HCT116 (cell line): ENCODE data around the gene SLC10A3. TPM values are rescaled to one million over a fixed set of nuclear protein-coding genes. Genes with fewer than 3 reads are reported as not detected.

ENCODE experiments used
- ATAC-seq: fragments of 200-7000 bp; cut with Tn5 transposase; 2 replicates; pipeline ENCODE4 v1.9.1; 2020; ENCODE audit warnings: mild to moderate bottlenecking, moderate library complexity
- BruUV-seq: library from RNA; stranded (reverse); fragments of 400-500 nt; replicated peaks from 2 replicates; lab custom pipeline; 2021; lab: Mats Ljungman, UMichigan
- CTCF ChIA-PET: fragments of 300-600 bp; sonication (Branson Sonifier 250); formaldehyde crosslinking; loops from one replicate; lab custom pipeline; 2021; ENCODE audit warnings: antibody characterized with exemption; lab: Charles Lee
- POLR2A ChIA-PET: fragments of 300-600, 350-600 bp; sonication (Branson Sonifier 250); formaldehyde crosslinking; loops from one replicate; lab custom pipeline; 2021; ENCODE audit warnings: antibody characterized with exemption; lab: Charles Lee
- RAD21 ChIA-PET, 2 experiments: fragments of 300-600 bp; sonication (Branson Sonifier 250); formaldehyde crosslinking; loops; one replicate each; lab custom pipeline; 2023; ENCODE audit warnings: low total read pairs in 2 of 2; ENCODE audit not compliant: uncharacterized antibody in 2 of 2, unreplicated experiment in 2 of 2, low non-redundant PET in 1 of 2; lab: Charles Lee
- DNase-seq: peaks from one replicate; pipeline ENCODE4 v3.0.0-alpha.2; 2010; ENCODE audit warnings: low read depth, low spot score
- H2AFZ ChIP-seq: fragments of 200-600 bp; shearing (Covaris generic), sonication (generic); 2 replicates; pipeline ENCODE4 v1.6.1; 2017; ENCODE audit warnings: low read depth, mixed run types, mixed read lengths, antibody characterized with exemption, low read length; ENCODE audit not compliant: poor library complexity, severe bottlenecking
- H3K27ac ChIP-seq: 2 replicates; pipeline ENCODE4 v1.5.1; 2012; ENCODE audit warnings: low read depth, low read length
- H3K27me3 ChIP-seq: fragments of 200-600 bp; sonication (generic); 2 replicates; pipeline ENCODE4 v1.6.1; 2016; ENCODE audit warnings: mixed run types, low read length, mixed read lengths; ENCODE audit not compliant: insufficient read depth
- H3K36me3 ChIP-seq, 2 experiments: fragments of 200-500 bp in 1 of 2; fragments of 200-600 bp in 1 of 2; sonication (Bioruptor generic) in 1 of 2; sonication (generic) in 1 of 2; 2 replicates each; pipeline versions ENCODE4 v1.5.1 to v1.6.1; 2014 to 2016; ENCODE audit warnings: low read length in 2 of 2, inconsistent platforms in 1 of 2, mixed read lengths in 1 of 2, mixed run types in 1 of 2; ENCODE audit not compliant: insufficient read depth in 2 of 2, control insufficient read depth in 1 of 2
- H3K4me1 ChIP-seq, 2 experiments: fragments of 200-600 bp in 1 of 2; sonication (generic) in 1 of 2; 2 replicates each; pipeline versions ENCODE4 v1.5.1 to v1.6.1; 2012 to 2017; ENCODE audit warnings: low read length in 2 of 2, inconsistent platforms in 1 of 2, mild to moderate bottlenecking in 1 of 2, mixed read lengths in 1 of 2, mixed run types in 1 of 2, moderate library complexity in 1 of 2; ENCODE audit not compliant: insufficient read depth in 2 of 2, control insufficient read depth in 1 of 2
- H3K4me2 ChIP-seq: fragments of 200-600 bp; sonication (generic); 2 replicates; pipeline ENCODE4 v1.6.1; 2017; ENCODE audit warnings: mixed run types, low read length, mixed read lengths
- H3K4me3 ChIP-seq, 2 experiments: fragments of 200-600 bp in 1 of 2; sonication (generic) in 1 of 2; replicated peaks in 1 of 2; 2 replicates each; pipeline ENCODE4 v1.5.1; 2011 to 2016; ENCODE audit warnings: low read length in 2 of 2, control low read depth in 1 of 2, low read depth in 1 of 2, mild to moderate bottlenecking in 1 of 2, mixed read lengths in 1 of 2, mixed run types in 1 of 2
- H3K79me2 ChIP-seq: fragments of 200-600 bp; sonication (generic); 2 replicates; pipeline ENCODE4 v1.6.1; 2017; ENCODE audit warnings: mild to moderate bottlenecking, mixed run types, low read length, moderate library complexity, mixed read lengths; ENCODE audit not compliant: insufficient read depth
- H3K9ac ChIP-seq: fragments of 200-600 bp; sonication (generic); 2 replicates; pipeline ENCODE4 v1.6.1; 2016; ENCODE audit warnings: low read length, mixed read lengths
- H3K9me2 ChIP-seq: fragments of 200-600 bp; sonication (generic), shearing (Covaris generic); 2 replicates; pipeline ENCODE4 v1.6.1; 2017; ENCODE audit warnings: mixed run types, mild to moderate bottlenecking, moderate library complexity; ENCODE audit not compliant: insufficient read depth
- H3K9me3 ChIP-seq, 2 experiments: fragments of 200-500 bp in 1 of 2; fragments of 200-600 bp in 1 of 2; sonication (Bioruptor generic) in 1 of 2; sonication (generic) in 1 of 2; 2 replicates each; pipeline ENCODE4 v1.6.1; 2014 to 2017; ENCODE audit warnings: low read length in 2 of 2, mixed read lengths in 2 of 2, inconsistent platforms in 1 of 2, low read depth in 1 of 2, mild to moderate bottlenecking in 1 of 2, mixed run types in 1 of 2, moderate library complexity in 1 of 2; ENCODE audit not compliant: control insufficient read depth in 1 of 2, insufficient read depth in 1 of 2
- H4K20me1 ChIP-seq: fragments of 200-600 bp; sonication (generic), shearing (Covaris generic); 2 replicates; pipeline ENCODE4 v1.6.1; 2017; ENCODE audit warnings: mixed run types, mild to moderate bottlenecking, moderate library complexity; ENCODE audit not compliant: insufficient read depth
- CBX3 ChIP-seq: IDR thresholded peaks from 2 replicates; pipeline ENCODE4 v1.6.1; 2012; ENCODE audit warnings: low read depth
- CEBPB ChIP-seq: IDR thresholded peaks from 2 replicates; pipeline ENCODE4 v1.6.1; 2012; ENCODE audit warnings: low read depth
- EGR1 ChIP-seq: IDR thresholded peaks from 2 replicates; pipeline ENCODE4 v1.6.1; 2012; ENCODE audit warnings: low read depth
- FOSL1 ChIP-seq: IDR thresholded peaks from 2 replicates; pipeline ENCODE4 v1.6.1; 2012; ENCODE audit warnings: low read depth
- YY1 ChIP-seq: IDR thresholded peaks from 2 replicates; pipeline ENCODE4 v1.6.1; 2011; ENCODE audit warnings: low read length, low read depth, moderate library complexity, mild to moderate bottlenecking; ENCODE audit not compliant: insufficient replicate concordance; ENCODE audit errors: extremely low read depth
- ZFX ChIP-seq: fragments of 450-650 bp; IDR thresholded peaks from 2 replicates; pipeline ENCODE4 v1.6.1; 2017
- ZNF274 ChIP-seq: fragments of 200-500 bp; sonication (Bioruptor generic); IDR thresholded peaks from 2 replicates; pipeline ENCODE4 v1.6.1; 2014; ENCODE audit warnings: mild to moderate bottlenecking, low read depth, low read length, inconsistent platforms
- intact Hi-C: fragments of 100-400 bp; cut with micrococcal nuclease; formaldehyde crosslinking; loops from 2 replicates; pipeline ENCODE4 v1.10.0; 2022
- total RNA-seq: library from RNA; stranded (reverse); gene quantifications from one replicate; pipeline ENCODE4 v1.2.1, GENCODE V29; 2021; ENCODE audit not compliant: unreplicated experiment
- TF ChIP-seq, protein P1 (sequence below): IDR thresholded peaks from 2 replicates; pipeline ENCODE4 v1.6.1; 2011; ENCODE audit warnings: mild to moderate bottlenecking, low read length, moderate library complexity; ENCODE audit not compliant: insufficient replicate concordance; ENCODE audit errors: extremely low read depth
- TF ChIP-seq, protein P2 (sequence below), 3 experiments: fragments of 200-600 bp in 1 of 3; sonication (generic) in 1 of 3; IDR thresholded peaks in 2 of 3; conservative IDR thresholded peaks in 1 of 3; 2 replicates each; pipeline ENCODE4 v1.5.1; 2012 to 2017; ENCODE audit warnings: low read depth in 2 of 3, low read length in 2 of 3, antibody characterized with exemption in 1 of 3, borderline replicate concordance in 1 of 3, control low read depth in 1 of 3, mild to moderate bottlenecking in 1 of 3, mixed read lengths in 1 of 3, mixed run types in 1 of 3, moderate library complexity in 1 of 3; ENCODE audit not compliant: insufficient read depth in 1 of 3
- TF ChIP-seq, protein P3 (sequence below): IDR thresholded peaks from 2 replicates; pipeline ENCODE4 v1.6.1; 2012; ENCODE audit warnings: low read depth

Gene SLC10A3
- total RNA-seq, 1 experiment from 2014 or later = 16.2 TPM

DNA sequence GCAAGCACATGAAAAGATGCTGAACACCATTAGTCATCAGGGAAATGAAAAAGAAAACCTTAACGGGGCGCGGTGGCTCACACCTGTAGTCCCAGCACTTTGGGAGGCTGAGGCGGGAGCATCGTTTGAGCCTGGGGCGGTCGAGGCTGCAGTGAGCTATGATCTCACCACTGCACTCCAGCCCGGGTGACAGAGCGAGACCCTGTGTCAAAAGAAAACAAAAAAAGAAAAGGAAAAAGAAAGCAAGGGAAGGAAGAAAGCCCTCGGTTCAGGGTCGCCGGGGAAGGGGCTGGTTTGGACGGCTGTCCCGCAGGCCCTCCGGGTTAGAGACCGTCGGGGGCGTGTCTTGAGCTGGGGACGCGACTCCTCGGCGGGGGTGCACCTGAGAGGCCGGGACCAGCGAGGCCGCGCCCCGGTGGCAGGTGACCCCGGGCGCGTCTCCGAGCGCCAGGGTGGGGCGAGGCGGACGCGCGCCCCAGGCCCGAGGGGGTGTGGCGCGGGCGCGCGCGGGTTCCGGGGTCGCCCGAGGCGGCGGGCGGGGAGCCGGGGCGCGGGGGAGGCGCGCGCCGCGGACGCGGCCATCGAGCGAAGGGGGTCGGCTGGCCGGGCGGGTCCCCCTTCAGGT, 32.8 kb downstream of the SLC10A3 start:
- H2AFZ ChIP-seq = no peak overlapping the region
- DNase-seq (no peak), ATAC-seq (peak; percentile 73)
- H3K36me3 ChIP-seq = no peaks in the 10 kb centered on the region; a peak in 1 of 4 replicates
- H3K27me3 ChIP-seq = no peaks in the 10 kb centered on the region
- no peak overlapping the region for H3K9ac ChIP-seq
- TF ChIP-seq, protein P1, sequence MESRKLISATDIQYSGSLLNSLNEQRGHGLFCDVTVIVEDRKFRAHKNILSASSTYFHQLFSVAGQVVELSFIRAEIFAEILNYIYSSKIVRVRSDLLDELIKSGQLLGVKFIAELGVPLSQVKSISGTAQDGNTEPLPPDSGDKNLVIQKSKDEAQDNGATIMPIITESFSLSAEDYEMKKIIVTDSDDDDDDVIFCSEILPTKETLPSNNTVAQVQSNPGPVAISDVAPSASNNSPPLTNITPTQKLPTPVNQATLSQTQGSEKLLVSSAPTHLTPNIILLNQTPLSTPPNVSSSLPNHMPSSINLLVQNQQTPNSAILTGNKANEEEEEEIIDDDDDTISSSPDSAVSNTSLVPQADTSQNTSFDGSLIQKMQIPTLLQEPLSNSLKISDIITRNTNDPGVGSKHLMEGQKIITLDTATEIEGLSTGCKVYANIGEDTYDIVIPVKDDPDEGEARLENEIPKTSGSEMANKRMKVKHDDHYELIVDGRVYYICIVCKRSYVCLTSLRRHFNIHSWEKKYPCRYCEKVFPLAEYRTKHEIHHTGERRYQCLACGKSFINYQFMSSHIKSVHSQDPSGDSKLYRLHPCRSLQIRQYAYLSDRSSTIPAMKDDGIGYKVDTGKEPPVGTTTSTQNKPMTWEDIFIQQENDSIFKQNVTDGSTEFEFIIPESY = no peak
- TF ChIP-seq FOSL1 (no peak), YY1 (no peak), CEBPB (no peak), ZFX (no peak), EGR1 (no peak), CBX3 (no peak), ZNF274 (no peak)
- TF ChIP-seq, protein P2, sequence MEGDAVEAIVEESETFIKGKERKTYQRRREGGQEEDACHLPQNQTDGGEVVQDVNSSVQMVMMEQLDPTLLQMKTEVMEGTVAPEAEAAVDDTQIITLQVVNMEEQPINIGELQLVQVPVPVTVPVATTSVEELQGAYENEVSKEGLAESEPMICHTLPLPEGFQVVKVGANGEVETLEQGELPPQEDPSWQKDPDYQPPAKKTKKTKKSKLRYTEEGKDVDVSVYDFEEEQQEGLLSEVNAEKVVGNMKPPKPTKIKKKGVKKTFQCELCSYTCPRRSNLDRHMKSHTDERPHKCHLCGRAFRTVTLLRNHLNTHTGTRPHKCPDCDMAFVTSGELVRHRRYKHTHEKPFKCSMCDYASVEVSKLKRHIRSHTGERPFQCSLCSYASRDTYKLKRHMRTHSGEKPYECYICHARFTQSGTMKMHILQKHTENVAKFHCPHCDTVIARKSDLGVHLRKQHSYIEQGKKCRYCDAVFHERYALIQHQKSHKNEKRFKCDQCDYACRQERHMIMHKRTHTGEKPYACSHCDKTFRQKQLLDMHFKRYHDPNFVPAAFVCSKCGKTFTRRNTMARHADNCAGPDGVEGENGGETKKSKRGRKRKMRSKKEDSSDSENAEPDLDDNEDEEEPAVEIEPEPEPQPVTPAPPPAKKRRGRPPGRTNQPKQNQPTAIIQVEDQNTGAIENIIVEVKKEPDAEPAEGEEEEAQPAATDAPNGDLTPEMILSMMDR (IDR thresholded peaks at IDR 0.05 in 2 of 3, conservative IDR thresholded peaks at IDR 0.05 in 1 of 3; ENCODE audit: borderline replicate concordance in 1 of 3, insufficient read depth in 1 of 3, low read depth in 2 of 3, low read length in 2 of 3) = no peak
- TF ChIP-seq, protein P3, sequence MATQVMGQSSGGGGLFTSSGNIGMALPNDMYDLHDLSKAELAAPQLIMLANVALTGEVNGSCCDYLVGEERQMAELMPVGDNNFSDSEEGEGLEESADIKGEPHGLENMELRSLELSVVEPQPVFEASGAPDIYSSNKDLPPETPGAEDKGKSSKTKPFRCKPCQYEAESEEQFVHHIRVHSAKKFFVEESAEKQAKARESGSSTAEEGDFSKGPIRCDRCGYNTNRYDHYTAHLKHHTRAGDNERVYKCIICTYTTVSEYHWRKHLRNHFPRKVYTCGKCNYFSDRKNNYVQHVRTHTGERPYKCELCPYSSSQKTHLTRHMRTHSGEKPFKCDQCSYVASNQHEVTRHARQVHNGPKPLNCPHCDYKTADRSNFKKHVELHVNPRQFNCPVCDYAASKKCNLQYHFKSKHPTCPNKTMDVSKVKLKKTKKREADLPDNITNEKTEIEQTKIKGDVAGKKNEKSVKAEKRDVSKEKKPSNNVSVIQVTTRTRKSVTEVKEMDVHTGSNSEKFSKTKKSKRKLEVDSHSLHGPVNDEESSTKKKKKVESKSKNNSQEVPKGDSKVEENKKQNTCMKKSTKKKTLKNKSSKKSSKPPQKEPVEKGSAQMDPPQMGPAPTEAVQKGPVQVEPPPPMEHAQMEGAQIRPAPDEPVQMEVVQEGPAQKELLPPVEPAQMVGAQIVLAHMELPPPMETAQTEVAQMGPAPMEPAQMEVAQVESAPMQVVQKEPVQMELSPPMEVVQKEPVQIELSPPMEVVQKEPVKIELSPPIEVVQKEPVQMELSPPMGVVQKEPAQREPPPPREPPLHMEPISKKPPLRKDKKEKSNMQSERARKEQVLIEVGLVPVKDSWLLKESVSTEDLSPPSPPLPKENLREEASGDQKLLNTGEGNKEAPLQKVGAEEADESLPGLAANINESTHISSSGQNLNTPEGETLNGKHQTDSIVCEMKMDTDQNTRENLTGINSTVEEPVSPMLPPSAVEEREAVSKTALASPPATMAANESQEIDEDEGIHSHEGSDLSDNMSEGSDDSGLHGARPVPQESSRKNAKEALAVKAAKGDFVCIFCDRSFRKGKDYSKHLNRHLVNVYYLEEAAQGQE = no peak
- H3K9me3 ChIP-seq = no peaks in the 10 kb centered on the region
- peak overlapping the region; percentile 26 to 52 for H3K4me3 ChIP-seq
- RAD21 ChIA-PET = no interaction called here
- intact Hi-C loops = no loop called here
- POLR2A ChIA-PET = interaction anchor here (1.2 kb wide), 1 partner anchor 33 kb away, joined by 4 read pairs; the partner anchor contains the start of gene SLC10A3
- peaks cover 7 to 12% of the 10 kb centered on the region in 2 experiments; a peak in 1 of 4 replicates for H3K4me1 ChIP-seq
- H4K20me1 ChIP-seq = no peaks in the 10 kb centered on the region
- peak overlapping the region; percentile 69 for H3K4me2 ChIP-seq
- H3K27ac ChIP-seq = peak overlapping the region; percentile 80; the same call in 1 of the 2 replicates
- H3K9me2 ChIP-seq = no peaks in the 10 kb centered on the region
- no TSS peak for BruUV-seq
- CTCF ChIA-PET = no interaction called here
- peaks cover 24% of the 10 kb centered on the region for H3K79me2 ChIP-seq
